Activated CD4-positive, alpha-beta T cell treated with anti-CD3 and anti-CD28 coated beads, Interleukin-2, amount 50 U/mL, for 16 hours (primary cell): ENCODE results near the gene IQSEC2.

ENCODE experiments used
- DNase-seq: peaks from one replicate; pipeline ENCODE4 v3.0.0-alpha.2; 2020

Gene IQSEC2

GRCh38 chrX:53281321-53281822 is at the start of gene IQSEC2:
Gene IQSEC2, minus strand, starts transcription at chrX:53281584.
- DNase-seq, result no peak

GRCh38 chrX:53330331-53330730 is 48.9 kb upstream of the IQSEC2 start:
- DNase-seq, result no peak

GRCh38 chrX:53324803-53325202 is 43.4 kb upstream of the IQSEC2 start:
- no peak for DNase-seq

- DNase-seq, result no peak
Observed at GRCh38 chrX:53324085-53324484, 42.7 kb upstream of the IQSEC2 start.

GRCh38 chrX:53323196-53323595 is 41.8 kb upstream of the IQSEC2 start:
- no peak for DNase-seq

GRCh38 chrX:53321943-53322497 is 40.6 kb upstream of the IQSEC2 start:
- no peak for DNase-seq

- no peak for DNase-seq
Observed at GRCh38 chrX:53321230-53321942, 40.0 kb upstream of the IQSEC2 start.

GRCh38 chrX:53320543-53321229 is 39.3 kb upstream of the IQSEC2 start:
- no peak for DNase-seq

- DNase-seq, result no peak
Observed at GRCh38 chrX:53319614-53320542, 38.5 kb upstream of the IQSEC2 start.

GRCh38 chrX:53318766-53319353 is 37.5 kb upstream of the IQSEC2 start:
- DNase-seq, result no peak

- DNase-seq, result peak; percentile 73
Observed at GRCh38 chrX:53317365-53318069, 36.1 kb upstream of the IQSEC2 start.

- no peak for DNase-seq
Observed at GRCh38 chrX:53316860-53317237, 35.5 kb upstream of the IQSEC2 start.

GRCh38 chrX:53316111-53316859 is 34.9 kb upstream of the IQSEC2 start:
- DNase-seq, result no peak

- no peak for DNase-seq
Observed at GRCh38 chrX:53313728-53314105, 32.3 kb upstream of the IQSEC2 start.

GRCh38 chrX:53312946-53313727 is 31.8 kb upstream of the IQSEC2 start:
- DNase-seq, result peak; percentile 72

GRCh38 chrX:53309837-53310236 is 28.5 kb upstream of the IQSEC2 start:
- DNase-seq, result no peak

- DNase-seq, result no peak
Observed at GRCh38 chrX:53308836-53309235, 27.5 kb upstream of the IQSEC2 start.

GRCh38 chrX:53305996-53306937 is 24.9 kb upstream of the IQSEC2 start:
- DNase-seq, result no peak
